GM12865 (cell line): ENCODE data around the gene SDF4.

ENCODE experiments used
- DNase-seq: peaks from one replicate; pipeline ENCODE4 v3.0.0; 2010; ENCODE audit warnings: low read depth
- H3K4me3 ChIP-seq: 2 replicates; pipeline ENCODE4 v1.5.1; 2011; ENCODE audit warnings: mild to moderate bottlenecking, low read depth, low read length, control low read depth
- TF ChIP-seq, protein P1 (sequence below): IDR thresholded peaks from 2 replicates; pipeline ENCODE4 v1.5.1; 2011; ENCODE audit warnings: low read length, control low read depth, low read depth, inconsistent platforms; ENCODE audit not compliant: insufficient read depth; ENCODE audit errors: missing control alignments

The SDF4 gene

GRCh38 chr1:1169429-1170214 lies 62.2 kb downstream of the SDF4 start:
- DNase-seq: no peak
- no peak overlapping the region for H3K4me3 ChIP-seq
- TF ChIP-seq, protein P1, sequence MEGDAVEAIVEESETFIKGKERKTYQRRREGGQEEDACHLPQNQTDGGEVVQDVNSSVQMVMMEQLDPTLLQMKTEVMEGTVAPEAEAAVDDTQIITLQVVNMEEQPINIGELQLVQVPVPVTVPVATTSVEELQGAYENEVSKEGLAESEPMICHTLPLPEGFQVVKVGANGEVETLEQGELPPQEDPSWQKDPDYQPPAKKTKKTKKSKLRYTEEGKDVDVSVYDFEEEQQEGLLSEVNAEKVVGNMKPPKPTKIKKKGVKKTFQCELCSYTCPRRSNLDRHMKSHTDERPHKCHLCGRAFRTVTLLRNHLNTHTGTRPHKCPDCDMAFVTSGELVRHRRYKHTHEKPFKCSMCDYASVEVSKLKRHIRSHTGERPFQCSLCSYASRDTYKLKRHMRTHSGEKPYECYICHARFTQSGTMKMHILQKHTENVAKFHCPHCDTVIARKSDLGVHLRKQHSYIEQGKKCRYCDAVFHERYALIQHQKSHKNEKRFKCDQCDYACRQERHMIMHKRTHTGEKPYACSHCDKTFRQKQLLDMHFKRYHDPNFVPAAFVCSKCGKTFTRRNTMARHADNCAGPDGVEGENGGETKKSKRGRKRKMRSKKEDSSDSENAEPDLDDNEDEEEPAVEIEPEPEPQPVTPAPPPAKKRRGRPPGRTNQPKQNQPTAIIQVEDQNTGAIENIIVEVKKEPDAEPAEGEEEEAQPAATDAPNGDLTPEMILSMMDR: no peak

DNA sequence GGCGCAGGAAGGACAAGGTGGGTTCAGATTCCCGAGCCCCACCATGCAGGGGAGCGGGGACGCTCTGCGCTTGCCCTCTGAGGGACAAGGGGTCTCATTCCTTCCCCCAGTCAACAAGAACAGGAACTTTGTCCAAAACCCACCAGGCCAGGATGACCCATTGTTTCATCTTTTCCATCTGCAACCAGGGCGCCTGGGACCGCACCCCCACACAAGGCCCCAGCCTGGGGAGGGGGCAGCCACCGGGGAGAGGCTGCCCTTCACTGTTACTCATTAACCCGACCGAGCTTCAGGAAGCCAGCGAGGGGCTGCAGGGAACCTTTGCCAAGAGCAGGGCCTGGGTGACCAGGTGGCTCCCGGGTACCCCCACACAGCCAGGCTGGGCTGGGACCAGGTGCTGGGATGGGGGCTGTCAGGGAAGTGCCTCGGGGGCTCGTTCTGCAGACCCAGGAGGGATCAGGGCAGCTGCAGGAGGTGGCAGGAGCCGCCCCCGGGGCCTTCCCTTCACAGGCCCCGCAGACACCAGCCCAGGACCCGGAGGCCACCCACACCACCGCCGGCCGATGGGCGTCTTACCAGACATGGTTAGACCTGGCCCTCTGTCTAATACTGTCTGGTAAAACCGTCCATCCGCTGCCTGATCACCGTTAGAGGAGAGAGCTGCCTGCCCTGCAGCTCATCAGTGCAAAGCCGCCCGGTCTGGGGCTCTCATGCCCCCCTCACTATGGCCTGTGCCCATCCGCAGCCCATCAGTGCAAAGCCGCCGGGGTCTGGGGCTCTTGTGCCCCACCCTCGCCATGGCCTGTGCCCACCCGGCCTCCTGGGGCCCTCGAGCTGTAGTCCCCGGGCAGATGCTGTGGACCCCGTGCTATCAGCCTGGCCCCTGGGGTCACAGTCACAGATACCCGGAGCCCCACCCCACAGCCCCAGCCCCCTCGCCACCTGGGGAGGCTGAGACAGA lies 63.1 kb downstream of the SDF4 start:
- H3K4me3 ChIP-seq: no peak overlapping the region
- no peak for DNase-seq
- TF ChIP-seq, protein P1: no peak

DNA sequence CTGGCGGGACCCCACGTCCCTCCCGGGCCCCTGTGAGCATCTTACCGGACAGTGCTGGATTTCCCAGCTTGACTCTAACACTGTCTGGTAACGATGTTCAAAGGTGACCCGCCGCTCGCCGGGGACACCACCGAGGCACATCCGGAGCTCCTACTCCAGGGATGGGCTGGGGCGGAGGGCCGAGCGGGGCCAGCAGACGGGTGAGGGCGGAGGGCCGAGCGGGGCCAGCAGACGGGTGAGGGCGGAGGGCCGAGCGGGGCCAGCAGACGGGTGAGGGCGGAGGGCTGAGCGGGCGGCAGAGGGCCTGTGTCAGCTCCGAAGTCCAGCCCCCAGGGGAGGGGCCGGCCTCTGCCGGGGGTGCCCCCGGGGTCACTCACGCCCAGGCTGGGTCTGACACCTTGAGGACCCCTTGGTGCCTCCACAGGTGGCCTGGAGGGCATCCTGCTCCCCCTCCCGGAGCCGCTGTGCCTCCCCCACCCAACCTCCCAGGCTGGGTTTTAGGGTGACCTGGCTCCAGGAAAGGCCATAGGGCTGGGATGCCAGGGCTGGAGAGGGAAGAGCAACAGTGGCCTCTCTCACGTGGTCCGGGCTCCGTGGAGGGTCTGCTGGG lies 63.9 kb downstream of the SDF4 start:
- H3K4me3 ChIP-seq: no peak overlapping the region
- TF ChIP-seq, protein P1: no peak
- no peak for DNase-seq

- no peak for DNase-seq
- TF ChIP-seq, protein P1: no peak
Measured at GRCh38 chr1:1167398-1167821, 64.4 kb downstream of the SDF4 start.

More at GRCh38 chr1:1167398-1167821, 64.4 kb downstream of the SDF4 start:
- no peak overlapping the region for H3K4me3 ChIP-seq
